Stimulated activated CD8-positive, alpha-beta memory T cell treated with anti-CD3 and anti-CD28 coated beads, Interleukin-4, amount 100 ng/mL, for 1 hour (primary cell): ENCODE measurements around the gene SLC34A1.

Source experiments
- DNase-seq, 2 donors: peaks; one replicate each; pipeline ENCODE4 v3.0.0-alpha.2; 2020; ENCODE audit warnings: low read depth in 2 of 2, low spot score in 1 of 2

SLC34A1 gene

GRCh38 chr5:177430140-177430951, 46.1 kb downstream of the SLC34A1 start:
- DNase-seq, result no peak

GRCh38 chr5:177430972-177431316, 46.7 kb downstream of the SLC34A1 start:
- DNase-seq, result no peak

- peak in 1 of 2 donors; percentile 52 for DNase-seq
Observed at GRCh38 chr5:177431317-177432142, 47.3 kb downstream of the SLC34A1 start.

- no peak for DNase-seq
Observed at GRCh38 chr5:177432143-177432838, 48.1 kb downstream of the SLC34A1 start.

GRCh38 chr5:177432839-177433657, 48.8 kb downstream of the SLC34A1 start:
- no peak for DNase-seq

- DNase-seq, result no peak
Observed at GRCh38 chr5:177433658-177434217, 49.5 kb downstream of the SLC34A1 start.

- DNase-seq, result no peak
Observed at GRCh38 chr5:177434437-177434836, 50.2 kb downstream of the SLC34A1 start.

GRCh38 chr5:177434942-177435738, 50.9 kb downstream of the SLC34A1 start:
- no peak for DNase-seq

- DNase-seq, result no peak
Observed at GRCh38 chr5:177435847-177436536, 51.8 kb downstream of the SLC34A1 start.

GRCh38 chr5:177437623-177438022, 53.4 kb downstream of the SLC34A1 start:
- no peak for DNase-seq

GRCh38 chr5:177438468-177438867, 54.2 kb downstream of the SLC34A1 start:
- no peak for DNase-seq

GRCh38 chr5:177439518-177440053, 55.4 kb downstream of the SLC34A1 start:
- no peak for DNase-seq

- no peak for DNase-seq
Observed at GRCh38 chr5:177440211-177440989, 56.2 kb downstream of the SLC34A1 start.

- no peak for DNase-seq
Observed at GRCh38 chr5:177440990-177441780, 57.0 kb downstream of the SLC34A1 start.

- no peak for DNase-seq
Observed at GRCh38 chr5:177442066-177442826, 58.0 kb downstream of the SLC34A1 start.

- DNase-seq, result no peak
Observed at GRCh38 chr5:177443144-177443983, 59.1 kb downstream of the SLC34A1 start.
